Peyer's patch (tissue), 4 donors: ENCODE data around the gene RAB15. TPM values are rescaled to one million over a fixed set of nuclear protein-coding genes. Genes with fewer than 3 reads are reported as not detected.

Source experiments
- DNase-seq, 3 donors: peaks; one replicate each; pipeline ENCODE4 v3.0.0-alpha.2; 2017 to 2019
- H3K27ac ChIP-seq, 4 donors: fragments of 200-600 bp; sonication (generic); one replicate each; pipeline ENCODE4 v1.5.1; 2016 to 2019
- H3K27me3 ChIP-seq, 2 donors: fragments of 200-600 bp; sonication (generic); one replicate each; pipeline ENCODE4 v1.5.1; 2019
- H3K36me3 ChIP-seq, 3 donors: fragments of 200-600 bp; sonication (generic); one replicate each; pipeline ENCODE4 v1.5.1; 2016 to 2019
- H3K4me1 ChIP-seq, 4 donors: fragments of 200-600 bp; sonication (generic); one replicate each; pipeline ENCODE4 v1.5.1; 2016 to 2019
- H3K4me3 ChIP-seq, 4 donors: fragments of 200-600 bp; sonication (generic); 1 replicate in 3 of 4; 2 replicates in 1 of 4; pipeline ENCODE4 v1.5.1; 2016 to 2019; ENCODE audit warnings: mild to moderate bottlenecking in 1 of 4
- H3K9me3 ChIP-seq, 4 donors: fragments of 200-600 bp; sonication (generic); one replicate each; pipeline ENCODE4 v1.5.1; 2016 to 2019; ENCODE audit warnings: mild to moderate bottlenecking in 1 of 4
- POLR2A ChIP-seq, 2 donors: fragments of 450-650 bp; IDR thresholded peaks; one replicate each; pipeline ENCODE4 v1.5.1; 2017; ENCODE audit warnings: antibody characterized with exemption in 2 of 2, mild to moderate bottlenecking in 2 of 2, moderate library complexity in 2 of 2
- total RNA-seq, 4 donors: library from RNA; depleted of rRNA; stranded (reverse); fragments of >200 nt; gene quantifications; one replicate each; pipeline ENCODE4 v1.1.0, GENCODE V29; 2016
- TF ChIP-seq, protein P1 (sequence below), 6 experiments: fragments of 450-650 bp in 4 of 6; fragments of 200-600 bp in 2 of 6; sonication (generic) in 1 of 6; IDR thresholded peaks; one replicate each; pipeline ENCODE4 v1.5.1; 2017 to 2019; ENCODE audit warnings: antibody characterized with exemption in 6 of 6, mild to moderate bottlenecking in 3 of 6, moderate library complexity in 1 of 6

RAB15 gene
- total RNA-seq, 4 donors from 2014 or later, result 17.4 to 29.8 (median 22.4) TPM

DNA sequence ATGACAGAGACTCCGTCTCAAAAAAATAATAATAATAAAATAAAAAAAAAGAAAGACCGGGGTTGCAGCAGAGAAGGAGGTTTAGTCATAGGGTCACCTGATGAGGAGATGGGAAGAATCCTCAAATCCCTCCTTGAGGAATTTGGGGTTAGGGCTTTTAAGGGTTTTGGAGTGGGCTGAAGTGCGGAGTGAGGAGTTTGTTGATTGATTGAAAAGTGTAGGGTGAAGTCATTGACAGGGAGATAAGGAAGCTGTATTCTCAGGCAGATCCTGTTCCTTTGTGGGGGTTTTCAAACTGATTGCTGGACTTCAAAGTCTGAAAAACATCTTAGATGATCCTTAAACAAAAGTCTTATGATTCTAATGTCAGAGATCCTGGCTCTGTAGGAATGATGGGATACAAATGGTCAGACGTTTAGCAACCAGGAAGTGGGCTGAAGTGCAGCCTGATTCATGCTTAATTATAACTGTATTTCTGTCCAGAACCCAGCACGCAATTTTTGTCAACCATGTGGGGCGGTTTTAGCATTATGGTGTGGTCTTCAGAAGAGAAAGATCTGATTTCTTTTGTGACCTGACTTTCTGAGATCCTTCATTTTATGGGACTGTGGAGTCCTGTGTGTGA lies 30.6 kb upstream of the RAB15 start:
- TF ChIP-seq POLR2A (IDR thresholded peaks at IDR 0.05), result no peak
- TF ChIP-seq, protein P1, sequence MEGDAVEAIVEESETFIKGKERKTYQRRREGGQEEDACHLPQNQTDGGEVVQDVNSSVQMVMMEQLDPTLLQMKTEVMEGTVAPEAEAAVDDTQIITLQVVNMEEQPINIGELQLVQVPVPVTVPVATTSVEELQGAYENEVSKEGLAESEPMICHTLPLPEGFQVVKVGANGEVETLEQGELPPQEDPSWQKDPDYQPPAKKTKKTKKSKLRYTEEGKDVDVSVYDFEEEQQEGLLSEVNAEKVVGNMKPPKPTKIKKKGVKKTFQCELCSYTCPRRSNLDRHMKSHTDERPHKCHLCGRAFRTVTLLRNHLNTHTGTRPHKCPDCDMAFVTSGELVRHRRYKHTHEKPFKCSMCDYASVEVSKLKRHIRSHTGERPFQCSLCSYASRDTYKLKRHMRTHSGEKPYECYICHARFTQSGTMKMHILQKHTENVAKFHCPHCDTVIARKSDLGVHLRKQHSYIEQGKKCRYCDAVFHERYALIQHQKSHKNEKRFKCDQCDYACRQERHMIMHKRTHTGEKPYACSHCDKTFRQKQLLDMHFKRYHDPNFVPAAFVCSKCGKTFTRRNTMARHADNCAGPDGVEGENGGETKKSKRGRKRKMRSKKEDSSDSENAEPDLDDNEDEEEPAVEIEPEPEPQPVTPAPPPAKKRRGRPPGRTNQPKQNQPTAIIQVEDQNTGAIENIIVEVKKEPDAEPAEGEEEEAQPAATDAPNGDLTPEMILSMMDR (IDR thresholded peaks at IDR 0.05), result no peak
- Histone ChIP-seq H3K4me1 (no peaks in the 10 kb centered on the region), H3K27ac (no peak overlapping the region), H3K27me3 (no peaks in the 10 kb centered on the region), H3K4me3 (no peak overlapping the region), H3K9me3 (no peaks in the 10 kb centered on the region), H3K36me3 (no peaks in the 10 kb centered on the region)
- DNase-seq, result no peak

- no peak for TF ChIP-seq POLR2A (IDR thresholded peaks at IDR 0.05)
- TF ChIP-seq, protein P1 (IDR thresholded peaks at IDR 0.05), result no peak
- Histone ChIP-seq H3K27me3 (no peaks in the 10 kb centered on the region), H3K4me1 (no peaks in the 10 kb centered on the region), H3K27ac (no peak overlapping the region), H3K9me3 (no peaks in the 10 kb centered on the region), H3K4me3 (no peak overlapping the region), H3K36me3 (no peaks in the 10 kb centered on the region)
- DNase-seq, result no peak
Observed at GRCh38 chr14:65001723-65002122, 29.6 kb upstream of the RAB15 start.

- TF ChIP-seq, protein P1 (IDR thresholded peaks at IDR 0.05), result no peak
- no peak for TF ChIP-seq POLR2A (IDR thresholded peaks at IDR 0.05)
- H3K27ac ChIP-seq, result no peak overlapping the region
Observed at GRCh38 chr14:65000898-65001591, 28.9 kb upstream of the RAB15 start.

DNA sequence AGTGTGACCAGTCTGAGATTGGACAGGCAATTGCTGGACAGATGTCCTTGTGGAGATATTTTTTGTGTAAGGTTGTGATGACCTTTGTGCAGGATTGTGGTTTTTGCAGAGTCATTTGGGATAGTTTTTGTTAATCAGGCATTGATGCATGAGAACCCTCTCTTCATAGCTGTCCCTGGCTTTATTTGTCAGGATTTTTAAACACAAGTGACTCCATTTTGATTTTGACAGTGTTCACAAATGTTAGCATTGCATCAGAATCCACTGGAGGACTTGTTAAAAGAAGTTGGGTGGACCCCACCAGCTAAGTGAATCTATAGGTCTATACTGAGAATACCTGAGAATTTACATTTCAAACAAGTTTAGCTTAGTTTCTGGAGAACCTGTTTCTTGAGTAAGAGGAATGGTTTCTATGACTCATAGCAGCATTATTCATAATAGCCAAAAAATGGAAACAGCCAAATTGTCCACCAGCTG lies 26.4 kb upstream of the RAB15 start:
- no peak for DNase-seq
- no peaks in the 10 kb centered on the region for H3K36me3 ChIP-seq
- TF ChIP-seq, protein P1 (IDR thresholded peaks at IDR 0.05), result no peak
- no peak overlapping the region for H3K4me3 ChIP-seq
- H3K27me3 ChIP-seq, result no peaks in the 10 kb centered on the region
- H3K4me1 ChIP-seq, result no peaks in the 10 kb centered on the region
- H3K9me3 ChIP-seq, result no peaks in the 10 kb centered on the region
- H3K27ac ChIP-seq, result no peak overlapping the region

More at GRCh38 chr14:65000898-65001591, 28.9 kb upstream of the RAB15 start:
- no peak for DNase-seq
- no peaks in the 10 kb centered on the region for H3K27me3 ChIP-seq
- no peaks in the 10 kb centered on the region for H3K9me3 ChIP-seq
- H3K4me1 ChIP-seq, result no peaks in the 10 kb centered on the region
- H3K4me3 ChIP-seq, result no peak overlapping the region
- no peaks in the 10 kb centered on the region for H3K36me3 ChIP-seq

DNA sequence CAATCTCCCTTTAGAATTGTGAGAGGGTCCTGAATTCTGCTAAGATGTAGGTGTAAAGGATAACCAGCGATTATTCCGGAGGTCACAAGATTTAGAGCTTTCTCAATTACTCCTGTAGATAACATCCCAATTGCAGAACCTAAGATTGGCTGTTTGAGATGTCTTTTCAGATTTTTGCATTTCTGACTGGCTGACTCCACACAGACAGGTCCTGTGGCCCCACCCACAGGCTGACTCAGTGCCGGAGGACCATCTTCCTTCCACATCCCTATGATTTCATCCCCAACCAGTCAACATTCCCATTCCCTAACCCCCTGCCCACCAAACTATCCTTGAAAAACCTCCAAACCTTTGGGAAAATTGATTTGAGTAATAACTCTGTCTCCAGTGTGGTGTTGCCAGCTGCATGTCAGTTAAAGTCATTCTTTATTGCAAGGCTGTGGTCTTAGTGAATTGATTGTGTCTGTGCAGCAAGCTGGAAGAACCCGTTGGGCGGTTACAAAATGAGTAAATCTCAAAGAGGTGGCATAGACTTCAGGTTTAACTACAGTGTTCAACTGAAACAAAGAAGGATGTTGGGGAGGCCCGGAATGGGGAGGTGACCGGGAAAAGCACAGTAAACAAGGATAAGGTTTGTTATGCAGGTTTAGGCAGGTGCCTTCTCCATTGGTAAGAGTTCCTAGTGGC lies 25.1 kb upstream of the RAB15 start:
- no peak overlapping the region for H3K27ac ChIP-seq
- H3K27me3 ChIP-seq, result no peaks in the 10 kb centered on the region
- no peak overlapping the region for H3K4me3 ChIP-seq
- no peaks in the 10 kb centered on the region for H3K4me1 ChIP-seq
- no peaks in the 10 kb centered on the region for H3K36me3 ChIP-seq
- H3K9me3 ChIP-seq, result no peaks in the 10 kb centered on the region
- DNase-seq, result no peak
- TF ChIP-seq POLR2A (IDR thresholded peaks at IDR 0.05), result no peak
- TF ChIP-seq, protein P1 (IDR thresholded peaks at IDR 0.05), result no peak
